T follicular helper cell (primary cell): Measurements from ENCODE around the gene NOC2L.
"Not testable (repeated sequence)": the region's sequence is repeated elsewhere in the genome, so short reads cannot be mapped to it uniquely, and the experiment has no call there.

Source experiments
- DNase-seq: peaks from one replicate; pipeline ENCODE4 v3.0.0-alpha.2; 2020; ENCODE audit warnings: low read depth

The NOC2L gene

GRCh38 chr1:904310-904950 is 54.6 kb downstream of the NOC2L start:
- peak; percentile 74 for DNase-seq

GRCh38 chr1:903721-904271 is 55.3 kb downstream of the NOC2L start:
- no peak for DNase-seq

DNA sequence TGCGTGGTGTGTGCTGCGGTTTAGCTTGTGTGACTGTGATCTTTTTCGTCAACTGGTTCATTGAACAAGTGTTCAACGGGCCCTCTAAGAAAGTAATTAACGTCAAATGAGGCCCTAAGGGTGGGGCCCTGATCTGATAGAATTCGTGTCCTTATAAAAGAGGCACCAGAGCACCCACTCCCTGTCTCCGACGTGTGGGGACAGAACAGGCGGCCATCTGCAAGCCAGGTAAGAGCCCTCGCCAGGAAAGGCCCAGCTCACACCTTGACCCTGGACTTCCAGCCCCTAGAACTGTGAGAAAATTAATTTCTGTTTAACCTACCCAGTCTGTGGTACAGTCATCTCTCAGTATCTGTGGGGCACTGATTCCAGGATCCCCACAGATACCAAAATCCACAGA is 55.8 kb downstream of the NOC2L start:
- no peak for DNase-seq

DNA sequence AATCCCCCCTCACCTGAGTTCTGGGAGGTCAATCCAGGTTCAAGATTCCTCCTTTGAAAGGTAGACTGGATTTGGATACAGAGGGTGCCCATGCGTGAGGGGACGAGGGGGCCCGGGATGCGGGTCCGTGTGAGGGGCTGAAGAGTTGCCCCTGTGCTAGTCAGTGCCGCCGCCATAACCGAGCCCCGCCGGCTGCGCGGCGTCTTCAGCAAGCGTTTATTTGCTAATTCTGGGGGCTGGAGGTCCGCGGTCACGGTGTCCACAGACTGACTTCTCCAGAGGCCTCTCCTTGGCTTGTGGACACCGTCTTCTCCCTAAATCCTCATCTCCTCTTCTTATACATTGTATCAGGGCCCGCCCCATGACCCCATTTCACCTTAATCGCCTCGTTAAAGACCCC is 56.3 kb downstream of the NOC2L start:
- DNase-seq, result no peak

DNA sequence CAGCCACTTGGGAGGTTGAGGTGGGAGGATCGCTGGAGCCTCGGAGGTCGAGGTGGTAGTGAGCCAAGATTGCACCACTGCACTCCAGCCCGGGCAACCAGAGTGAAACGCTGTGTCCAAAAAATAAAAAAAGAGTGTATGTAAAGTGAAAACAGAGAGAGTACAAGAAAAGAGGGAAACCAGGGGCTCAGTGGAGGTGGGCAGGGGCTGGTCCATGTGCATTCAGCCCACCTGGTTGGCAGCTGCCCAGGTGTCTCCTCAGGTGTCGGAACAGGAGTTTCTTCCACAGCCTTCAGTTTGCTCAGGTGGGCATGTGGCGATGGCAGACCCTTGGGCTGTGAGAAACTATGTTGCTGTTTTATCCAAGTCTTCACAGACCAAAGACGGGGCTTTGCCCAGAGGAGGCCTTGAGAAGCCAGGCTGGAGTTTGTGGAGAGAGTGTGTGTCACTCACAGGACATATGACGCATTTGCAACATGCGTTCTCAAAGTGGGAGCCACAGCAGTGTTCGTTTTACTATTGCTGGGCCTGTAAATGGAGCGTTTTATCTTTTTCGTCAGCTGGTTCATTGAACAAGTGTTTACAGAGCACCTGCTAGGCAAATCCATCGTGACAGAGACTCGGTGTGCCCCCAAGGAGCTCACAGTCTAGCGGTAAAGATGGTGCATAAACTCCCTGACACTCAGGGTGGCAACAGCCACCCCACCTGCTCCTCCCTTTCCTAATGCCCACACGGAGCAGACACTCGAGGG is 57.8 kb downstream of the NOC2L start:
- DNase-seq, result no peak

DNA sequence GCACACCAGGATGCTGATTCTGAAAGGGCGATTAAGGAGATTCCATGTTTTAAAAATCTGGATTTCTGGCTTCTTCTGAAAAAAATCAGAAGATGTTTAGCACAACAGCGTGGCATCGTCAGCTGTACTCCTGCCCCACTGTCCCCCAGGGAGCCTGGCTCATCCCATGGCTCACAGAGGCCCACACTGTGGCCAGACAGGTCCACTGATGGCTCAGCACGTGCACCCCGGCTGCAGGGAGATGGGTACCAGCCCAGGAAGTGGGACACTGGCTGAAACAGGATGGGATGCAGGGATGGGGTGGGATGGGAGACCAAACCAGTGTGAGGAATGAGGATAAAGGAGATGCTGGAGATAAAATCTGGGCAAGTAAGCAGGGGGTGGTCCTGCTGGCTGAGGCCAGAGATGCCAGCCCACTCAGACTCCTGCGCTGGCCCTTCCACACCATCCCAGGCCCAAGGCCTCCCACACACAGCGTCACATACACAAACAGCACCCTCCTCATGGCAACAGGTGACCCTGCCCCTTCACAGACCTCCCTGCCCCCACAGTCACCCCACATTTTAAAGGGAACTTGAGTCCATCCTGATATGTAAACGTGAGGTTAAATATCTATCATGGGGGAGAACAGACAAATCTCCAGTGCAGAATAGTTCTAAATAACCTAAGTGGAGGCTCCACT is 59.3 kb downstream of the NOC2L start:
- no peak for DNase-seq

DNA sequence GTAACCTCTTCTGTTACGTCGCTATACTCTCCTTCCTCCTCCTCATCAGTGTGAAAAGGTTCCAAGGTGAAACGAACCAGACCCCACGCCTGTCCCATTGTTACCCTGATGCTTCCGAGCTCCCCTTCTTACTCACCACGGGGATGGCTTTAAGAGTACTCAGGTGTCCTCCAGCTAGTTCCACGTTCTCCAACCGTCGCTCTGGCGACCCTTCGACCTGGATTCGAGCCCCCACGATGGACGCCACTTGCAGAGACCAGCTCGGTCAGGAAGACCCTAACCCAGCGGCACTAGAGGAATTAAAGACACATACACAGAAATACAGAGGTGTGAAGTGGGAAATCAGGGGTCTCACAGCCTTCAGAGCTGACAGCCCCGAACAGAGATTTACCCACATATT is 61.1 kb downstream of the NOC2L start:
- not testable (repeated sequence) for DNase-seq

DNA sequence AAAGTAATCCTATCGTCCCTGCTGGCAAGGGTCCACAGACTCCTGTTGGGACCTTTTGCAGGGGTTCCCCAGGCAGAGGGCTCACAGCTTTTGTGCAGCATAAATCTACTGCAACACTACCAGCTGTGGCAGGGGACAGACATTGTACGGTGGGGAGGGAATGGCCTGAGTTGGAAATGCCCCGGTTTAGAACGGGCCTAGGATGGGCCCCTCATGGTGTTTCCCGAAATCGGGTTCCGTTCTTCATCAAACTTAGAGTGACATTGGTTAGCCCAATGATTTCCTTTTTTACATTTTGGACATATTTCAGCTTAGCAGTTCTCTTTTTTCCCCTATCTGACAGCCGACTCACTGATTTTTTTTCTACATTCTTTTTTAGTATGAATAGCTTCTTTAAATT is 61.8 kb downstream of the NOC2L start:
- DNase-seq, result no peak
